A172 (cell line): ENCODE results near the gene STAG3. TPM values are rescaled to one million over a fixed set of nuclear protein-coding genes. Genes with fewer than 3 reads are reported as not detected.
A peak's percentile ranks its signal among the peaks of the same experiment; 100 is the strongest.
"Not testable (repeated sequence)": the region's sequence is repeated elsewhere in the genome, so short reads cannot be mapped to it uniquely, and the experiment has no call there.

Source experiments
- DNase-seq: peaks from one replicate; pipeline ENCODE4 v3.0.0-alpha.2; 2015; ENCODE audit warnings: low spot score
- total RNA-seq: library from RNA; depleted of rRNA; stranded (reverse); fragments of >200 nt; shearing (Covaris generic); gene quantifications from 2 replicates; pipeline ENCODE4 v1.2.3, GENCODE V29; 2014

The STAG3 gene
- total RNA-seq, 1 experiment from 2014 or later: 9.0 TPM

GRCh38 chr7:100213672-100214071 lies 36.0 kb downstream of the STAG3 start:
- DNase-seq: no peak

GRCh38 chr7:100214356-100214755 lies 36.6 kb downstream of the STAG3 start:
- not testable (repeated sequence) for DNase-seq

GRCh38 chr7:100215895-100216294 lies 38.2 kb downstream of the STAG3 start:
- DNase-seq: no peak

GRCh38 chr7:100217934-100218333 lies 40.2 kb downstream of the STAG3 start:
- DNase-seq: not testable (repeated sequence)

GRCh38 chr7:100219271-100219737 lies 41.6 kb downstream of the STAG3 start:
- DNase-seq: no peak

- DNase-seq: not testable (repeated sequence)
Measured at GRCh38 chr7:100219801-100220585, 42.3 kb downstream of the STAG3 start, which contains the start of gene PVRIG. Gene PVRIG, plus strand, starts transcription at chr7:100219949. Its CDS starts 22 bp downstream, at chr7:100219971.

- no peak for DNase-seq
Measured at GRCh38 chr7:100220586-100221230, 43.0 kb downstream of the STAG3 start.

GRCh38 chr7:100221231-100221718 lies 43.6 kb downstream of the STAG3 start:
- DNase-seq: no peak

- DNase-seq: no peak
Measured at GRCh38 chr7:100221767-100222444, 44.2 kb downstream of the STAG3 start.

GRCh38 chr7:100222445-100223132 lies 44.9 kb downstream of the STAG3 start:
- no peak for DNase-seq

GRCh38 chr7:100223376-100223927 lies 45.7 kb downstream of the STAG3 start:
- DNase-seq: not testable (repeated sequence)

- not testable (repeated sequence) for DNase-seq
Measured at GRCh38 chr7:100224891-100225290, 47.2 kb downstream of the STAG3 start.

- DNase-seq: not testable (repeated sequence)
Measured at GRCh38 chr7:100234660-100235317, 57.1 kb downstream of the STAG3 start.

GRCh38 chr7:100239975-100240374 lies 62.3 kb downstream of the STAG3 start:
- peak; percentile 6 for DNase-seq

- DNase-seq: peak; percentile 49
Measured at GRCh38 chr7:100243385-100243784, 65.7 kb downstream of the STAG3 start.

GRCh38 chr7:100244988-100245605 lies 67.4 kb downstream of the STAG3 start:
- not testable (repeated sequence) for DNase-seq

- not testable (repeated sequence) for DNase-seq
Measured at GRCh38 chr7:100246121-100246864, 68.6 kb downstream of the STAG3 start.

GRCh38 chr7:100246865-100247137 lies 69.1 kb downstream of the STAG3 start:
- not testable (repeated sequence) for DNase-seq

- peak; percentile 82 for DNase-seq
Measured at GRCh38 chr7:100247152-100247757, 69.5 kb downstream of the STAG3 start.
